NCI-H2107 treated with DMSO at 0.1 percent for 48 hours (cell line): ENCODE data around the gene BACE2.
"Not testable (repeated sequence)": the region's sequence is repeated elsewhere in the genome, so short reads cannot be mapped to it uniquely, and the experiment has no call there.

Source experiments
- DNase-seq: peaks from one replicate; lab custom pipeline; 2025; ENCODE audit not compliant: unreplicated experiment; lab: John Stamatoyannopoulos, UW

The BACE2 gene

DNA sequence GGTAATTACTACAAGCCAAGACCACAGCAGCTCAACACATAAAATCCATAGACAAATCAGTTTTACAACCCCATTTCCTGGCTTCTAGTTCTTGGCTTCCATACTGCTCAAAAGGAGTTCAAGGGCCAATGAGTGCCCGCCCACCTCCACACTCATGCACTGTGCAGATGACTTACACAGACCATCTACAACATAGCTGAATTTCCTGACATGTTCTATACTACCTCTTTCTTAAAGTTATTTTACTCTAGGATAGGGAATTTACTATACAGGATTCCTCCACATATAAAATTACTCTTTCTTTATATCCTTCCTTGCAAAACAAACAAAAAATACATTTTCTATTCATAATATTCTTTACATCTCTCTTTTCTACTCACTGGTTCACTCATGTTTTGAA is 14.6 kb downstream of the BACE2 start:
- no peak for DNase-seq

DNA sequence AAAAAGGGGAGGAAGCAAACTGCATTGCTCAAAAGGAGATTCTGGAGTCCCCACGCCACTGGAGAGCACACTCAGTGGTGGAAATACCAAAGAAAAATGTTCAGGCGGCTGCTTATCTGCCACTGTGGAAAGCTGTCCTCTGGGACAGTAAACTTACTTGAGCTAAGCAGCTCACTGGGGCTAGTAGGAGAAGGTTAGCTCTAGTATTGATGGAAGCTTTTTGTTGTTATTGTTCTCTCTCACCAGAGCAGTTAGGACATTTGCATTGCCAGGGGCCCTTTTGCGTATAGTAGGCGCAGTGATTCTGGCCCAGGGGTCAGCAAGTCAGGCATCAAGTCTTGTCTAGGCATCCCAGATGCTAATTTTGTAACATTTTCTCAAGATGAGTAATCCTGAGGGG is 15.6 kb downstream of the BACE2 start:
- DNase-seq, result no peak

DNA sequence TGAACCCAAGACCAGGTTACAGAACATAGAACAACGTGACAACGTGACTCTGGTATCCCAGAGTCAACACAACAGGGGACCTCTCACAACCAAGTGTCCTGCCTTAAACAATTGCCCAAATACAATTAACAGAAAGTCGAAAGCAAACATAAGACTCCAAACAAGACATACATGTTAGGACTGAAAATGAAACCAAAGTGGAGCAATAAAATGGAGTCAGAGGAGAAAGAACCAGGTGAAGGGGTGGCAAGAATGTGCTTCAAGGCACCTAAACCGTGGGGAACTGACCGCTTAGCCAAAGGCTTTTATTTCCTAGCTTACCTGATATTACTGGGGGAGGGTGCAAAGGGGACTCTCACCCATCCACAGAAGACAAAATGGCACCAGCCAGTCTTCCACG is 17.8 kb downstream of the BACE2 start:
- DNase-seq, result no peak

DNA sequence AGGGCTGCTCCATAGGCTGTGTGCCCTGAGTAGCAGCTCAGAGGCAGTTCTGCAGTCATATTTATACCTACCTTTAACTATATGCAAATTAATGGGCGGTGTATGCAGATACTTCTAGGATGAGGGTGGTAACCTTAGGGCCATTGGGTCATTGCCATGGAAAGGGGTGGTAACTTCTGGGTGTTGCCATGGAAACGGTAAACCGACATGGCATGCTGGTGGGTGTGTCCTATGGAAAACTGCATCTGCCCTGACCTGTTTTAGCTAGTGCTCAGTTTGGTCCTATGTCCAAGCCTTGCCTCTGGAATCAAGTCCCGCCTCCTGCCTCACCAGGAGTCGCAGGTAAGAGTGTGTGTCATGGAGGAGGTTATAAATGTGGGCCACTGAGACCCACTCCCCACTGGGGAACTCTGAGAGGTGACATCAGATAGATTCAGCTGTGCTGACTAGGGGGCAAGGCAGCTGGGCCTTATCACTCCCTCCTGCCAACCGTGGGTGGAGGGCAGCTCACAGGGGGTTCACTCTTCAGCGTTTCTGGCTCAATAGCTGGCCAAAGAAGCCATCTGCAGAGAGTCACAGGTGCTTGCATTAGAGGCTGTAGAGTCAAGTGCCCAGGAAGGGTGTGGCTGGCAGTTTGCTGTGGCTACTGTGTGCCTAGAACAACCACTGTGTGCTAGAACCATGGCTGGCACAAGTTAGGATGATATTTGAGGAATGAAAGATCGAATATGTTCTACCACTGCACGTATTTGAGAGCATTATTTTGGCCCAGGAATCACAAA is 19.0 kb downstream of the BACE2 start:
- DNase-seq, result no peak

DNA sequence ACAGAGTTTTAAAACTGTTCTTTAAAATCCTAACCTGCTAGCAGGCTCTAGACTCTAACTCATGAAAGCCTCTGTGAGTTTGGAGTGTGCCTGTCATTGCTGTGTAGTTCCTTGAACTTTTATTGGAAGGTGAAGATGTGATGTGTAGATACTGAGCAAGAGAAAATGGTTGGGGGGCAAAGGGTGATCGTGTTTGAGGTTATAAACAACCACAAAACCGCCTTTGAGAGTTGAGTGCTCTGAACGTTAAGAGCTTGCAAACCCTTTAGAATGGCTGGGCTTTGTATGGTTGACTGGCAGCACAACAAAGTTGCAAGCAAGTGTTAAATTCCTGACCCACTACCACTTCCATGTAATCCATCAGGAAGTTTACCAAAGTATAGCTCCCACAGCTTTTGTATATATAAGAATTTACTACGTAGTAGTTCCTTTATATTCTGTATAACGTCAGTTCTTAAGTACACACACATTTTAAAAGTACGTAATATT is 19.6 kb downstream of the BACE2 start:
- DNase-seq, result peak; percentile 68

DNA sequence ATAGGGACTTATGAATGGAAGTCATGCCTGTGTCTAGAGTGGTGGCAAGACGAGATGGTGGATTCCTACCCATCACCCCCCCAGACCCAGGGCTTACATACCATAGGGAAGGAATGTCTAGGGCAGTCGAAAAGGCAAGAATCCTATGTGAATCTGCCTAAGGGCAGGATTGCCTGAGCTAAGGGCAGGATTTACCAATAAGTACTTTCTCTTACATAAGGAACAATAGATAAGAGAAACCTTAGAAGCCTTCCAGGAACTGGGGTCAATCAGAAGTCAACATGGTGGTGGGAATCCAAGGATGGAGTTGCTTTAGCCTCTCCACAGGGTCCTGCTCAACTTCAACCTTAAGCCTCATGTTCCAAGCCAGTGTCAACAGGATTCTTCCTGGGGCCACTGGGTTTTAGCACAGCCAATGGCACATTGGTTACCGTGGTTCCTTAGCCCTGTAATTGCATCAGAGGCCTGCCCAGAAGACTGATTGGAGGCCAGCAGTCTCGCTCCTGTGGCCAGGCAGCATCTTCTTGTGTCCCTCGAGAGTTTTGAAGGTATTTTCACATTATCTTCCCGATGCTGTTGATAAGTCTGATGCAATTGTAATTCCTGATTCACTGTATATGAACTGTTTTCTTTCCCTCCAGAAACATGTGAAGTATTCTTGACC is 20.7 kb downstream of the BACE2 start:
- DNase-seq, result no peak

DNA sequence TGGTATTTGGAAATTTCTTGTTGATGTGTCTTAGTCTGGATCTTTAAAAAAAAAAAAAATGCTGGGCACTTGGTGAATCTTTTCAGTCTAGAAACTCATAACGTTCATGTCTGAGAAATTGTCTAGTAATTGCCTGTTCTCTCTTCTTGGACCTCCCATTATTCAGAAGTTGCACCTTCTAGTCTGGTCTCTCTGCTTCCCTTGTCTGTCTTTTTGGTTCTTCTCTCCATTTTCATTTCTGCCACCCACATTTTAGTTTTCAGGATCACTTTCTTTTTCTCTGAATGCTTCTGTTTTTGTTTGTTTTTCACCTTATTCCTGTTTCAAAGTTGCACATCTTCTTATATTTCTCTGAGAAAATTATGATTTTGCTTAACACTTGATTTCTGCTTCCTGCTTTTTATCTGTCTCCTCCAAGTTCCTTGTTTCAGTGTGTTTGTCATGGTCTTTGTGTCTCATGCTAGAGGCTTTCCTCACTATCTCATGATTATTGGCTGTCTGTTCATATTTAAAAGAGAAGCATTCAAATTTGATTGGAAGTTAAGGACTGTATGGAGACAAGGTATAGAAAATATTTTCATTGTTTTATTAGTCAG is 21.3 kb downstream of the BACE2 start:
- DNase-seq, result no peak

DNA sequence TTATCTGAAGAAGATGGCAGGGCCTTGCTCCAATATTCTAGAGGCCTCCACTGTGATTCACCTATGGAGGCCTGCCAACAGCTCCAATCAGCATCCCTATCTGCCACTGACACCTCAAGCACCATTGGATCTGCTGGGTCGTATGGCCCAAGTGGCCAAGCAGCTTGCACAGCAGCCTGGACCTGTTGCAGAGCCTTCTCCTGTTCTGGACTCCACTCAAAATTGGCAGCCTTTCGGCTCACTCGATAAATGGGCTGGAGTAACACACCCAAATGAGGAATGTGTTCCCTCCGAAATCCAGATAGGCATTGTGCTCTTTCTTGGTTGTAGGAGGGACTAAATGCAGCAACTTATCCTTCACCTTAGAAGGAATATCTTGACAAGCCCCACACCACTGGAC is 24.6 kb downstream of the BACE2 start:
- not testable (repeated sequence) for DNase-seq

DNA sequence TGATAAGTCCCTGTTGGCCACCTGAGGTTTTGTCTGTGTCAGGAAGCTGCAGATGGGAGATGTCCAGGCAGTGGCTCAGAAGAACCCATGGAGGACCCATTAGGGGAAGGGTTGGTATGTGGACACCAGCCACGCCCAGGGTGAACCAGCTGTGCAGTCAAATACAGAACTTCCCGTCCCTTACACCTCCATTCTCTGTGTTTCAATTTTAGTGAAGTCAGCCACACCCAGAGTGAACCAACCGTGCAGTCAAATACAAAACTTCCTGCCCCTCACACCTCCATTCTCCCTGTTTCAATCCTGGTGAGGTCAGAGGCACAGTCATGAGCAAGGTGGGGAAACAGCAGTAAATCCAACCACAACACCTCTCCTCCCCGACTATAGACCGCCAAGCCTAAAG is 27.4 kb downstream of the BACE2 start:
- no peak for DNase-seq

DNA sequence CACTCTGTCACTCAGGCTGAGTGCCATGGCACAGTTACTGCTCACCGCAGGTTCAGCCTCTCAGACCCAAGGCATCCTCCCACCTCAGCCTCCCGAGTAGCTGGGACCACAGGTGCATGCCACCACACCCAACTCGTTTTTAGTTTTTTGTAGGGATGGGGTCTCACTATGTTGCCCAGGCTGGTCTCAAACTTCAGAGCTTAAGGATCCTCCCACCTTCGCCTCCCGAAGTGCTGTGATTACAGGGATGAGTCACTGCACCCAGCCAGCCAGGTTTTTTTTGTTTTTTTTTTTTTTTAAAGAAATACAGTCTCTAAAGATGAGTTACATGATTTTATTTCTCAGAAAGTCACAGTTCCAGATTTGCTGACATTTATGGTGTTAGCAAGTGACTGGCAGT is 29.0 kb downstream of the BACE2 start:
- DNase-seq, result no peak

DNA sequence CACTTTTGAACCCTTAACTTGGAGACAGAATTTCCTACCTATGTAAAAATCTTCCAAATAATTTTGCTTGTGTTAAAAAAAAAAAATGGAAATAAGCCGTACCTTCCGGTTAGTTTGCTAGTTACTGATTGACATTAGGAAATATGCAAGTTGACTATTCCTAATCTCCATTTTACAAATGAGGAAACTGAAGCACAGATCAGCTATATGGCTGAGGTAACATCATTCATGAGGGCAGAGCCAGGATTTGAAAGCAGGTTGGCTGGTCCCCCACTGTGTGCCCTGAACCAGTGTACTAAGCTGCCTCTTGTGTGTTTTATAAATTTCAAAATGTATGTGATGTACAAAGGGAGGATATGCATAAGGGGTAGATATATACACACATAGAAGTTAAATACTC is 29.6 kb downstream of the BACE2 start:
- DNase-seq, result no peak

DNA sequence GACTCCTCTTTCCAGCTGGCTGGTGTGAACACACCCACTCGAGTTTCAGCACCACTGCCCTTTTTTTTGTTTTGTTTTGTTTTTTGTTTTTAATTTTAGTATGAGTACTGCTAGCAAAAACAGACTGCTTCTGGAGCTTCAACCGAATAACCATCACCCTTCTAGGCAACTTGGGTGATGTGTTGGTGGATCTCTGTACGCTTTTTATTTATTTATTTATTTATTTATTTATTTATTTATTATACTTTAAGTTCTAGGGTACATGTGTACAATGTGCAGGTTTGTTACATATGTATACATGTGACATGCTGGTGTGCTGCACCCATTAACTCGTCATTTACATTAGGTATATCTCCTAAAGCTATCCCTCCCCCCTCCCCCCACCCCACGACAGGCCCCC is 30.7 kb downstream of the BACE2 start:
- DNase-seq, result not testable (repeated sequence)

DNA sequence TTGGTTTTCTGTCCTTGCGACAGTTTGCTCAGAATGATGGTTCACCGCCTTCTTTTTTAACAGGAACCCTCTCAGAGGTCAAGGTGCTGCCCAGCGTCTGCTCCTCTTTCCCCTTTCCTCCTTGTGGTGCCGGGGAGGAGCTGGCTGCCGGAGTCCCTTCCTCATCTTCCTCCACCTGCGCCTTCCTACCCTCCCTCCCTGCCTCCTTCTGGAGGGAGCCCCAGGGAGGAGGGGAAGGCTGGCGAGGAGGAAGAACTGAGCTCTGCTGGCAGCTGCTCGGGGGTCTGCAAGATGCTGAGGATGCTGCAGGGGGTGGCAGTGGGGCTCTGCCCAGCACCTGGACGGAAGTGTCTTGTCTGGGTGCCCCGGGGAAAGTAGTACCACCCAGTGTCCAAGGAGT is 31.2 kb downstream of the BACE2 start:
- no peak for DNase-seq

DNA sequence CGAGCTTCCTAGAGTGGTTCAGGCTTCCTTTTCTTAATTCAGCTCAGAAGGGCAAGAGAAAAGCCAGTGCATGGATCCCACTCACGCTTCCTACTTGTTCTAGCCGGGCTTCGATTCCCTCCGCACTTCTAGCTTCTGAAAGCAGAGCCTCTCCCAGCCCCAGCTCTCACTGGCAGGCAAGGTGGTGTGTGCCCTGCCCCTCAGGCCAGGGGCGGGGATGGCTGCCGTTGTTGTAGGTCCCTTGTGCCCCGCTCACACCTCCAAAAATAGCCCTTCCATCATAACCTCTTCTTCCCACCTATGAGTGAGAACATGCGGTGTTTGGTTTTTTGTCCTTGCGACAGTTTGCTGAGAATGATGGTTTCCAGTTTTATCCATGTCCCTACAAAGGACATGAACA is 31.6 kb downstream of the BACE2 start:
- DNase-seq, result no peak

DNA sequence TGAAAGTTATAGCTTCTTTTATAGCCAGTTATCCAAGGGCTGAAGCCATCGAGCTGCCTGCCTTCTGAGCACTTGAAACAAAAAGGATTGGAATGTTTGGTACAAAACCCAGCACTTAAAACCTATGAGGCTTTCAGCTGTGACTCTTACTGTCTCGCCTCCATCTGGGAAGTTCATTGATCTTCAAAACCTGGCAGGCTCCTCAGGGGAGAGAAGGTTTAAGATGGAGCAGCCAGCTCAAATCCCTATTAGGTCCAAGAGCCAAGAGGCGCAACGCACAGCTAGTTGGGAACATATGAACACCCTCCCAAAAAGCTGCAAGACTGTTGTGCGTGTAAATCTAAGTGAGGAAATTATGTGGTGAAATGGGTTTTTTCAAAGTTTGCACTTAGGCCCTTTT is 33.4 kb downstream of the BACE2 start:
- no peak for DNase-seq

DNA sequence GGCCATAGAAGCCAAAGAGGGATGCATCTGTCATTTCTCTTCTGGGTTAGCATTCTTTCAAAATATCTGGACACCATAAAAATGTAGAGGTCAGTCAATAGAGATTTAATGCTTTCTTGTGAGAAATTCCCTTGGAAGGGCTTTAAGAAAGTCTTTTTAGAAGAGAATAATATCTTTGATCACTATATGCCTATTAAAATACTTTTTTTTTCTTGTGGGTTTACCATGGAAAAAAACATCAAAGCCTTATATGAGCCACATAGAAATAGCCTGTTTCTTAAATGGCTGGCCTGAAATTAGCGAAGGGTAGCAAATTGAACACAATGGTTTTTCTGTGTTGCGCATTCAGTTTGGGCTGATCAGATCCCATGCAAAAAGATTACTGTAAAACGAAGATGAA is 36.8 kb downstream of the BACE2 start:
- no peak for DNase-seq

DNA sequence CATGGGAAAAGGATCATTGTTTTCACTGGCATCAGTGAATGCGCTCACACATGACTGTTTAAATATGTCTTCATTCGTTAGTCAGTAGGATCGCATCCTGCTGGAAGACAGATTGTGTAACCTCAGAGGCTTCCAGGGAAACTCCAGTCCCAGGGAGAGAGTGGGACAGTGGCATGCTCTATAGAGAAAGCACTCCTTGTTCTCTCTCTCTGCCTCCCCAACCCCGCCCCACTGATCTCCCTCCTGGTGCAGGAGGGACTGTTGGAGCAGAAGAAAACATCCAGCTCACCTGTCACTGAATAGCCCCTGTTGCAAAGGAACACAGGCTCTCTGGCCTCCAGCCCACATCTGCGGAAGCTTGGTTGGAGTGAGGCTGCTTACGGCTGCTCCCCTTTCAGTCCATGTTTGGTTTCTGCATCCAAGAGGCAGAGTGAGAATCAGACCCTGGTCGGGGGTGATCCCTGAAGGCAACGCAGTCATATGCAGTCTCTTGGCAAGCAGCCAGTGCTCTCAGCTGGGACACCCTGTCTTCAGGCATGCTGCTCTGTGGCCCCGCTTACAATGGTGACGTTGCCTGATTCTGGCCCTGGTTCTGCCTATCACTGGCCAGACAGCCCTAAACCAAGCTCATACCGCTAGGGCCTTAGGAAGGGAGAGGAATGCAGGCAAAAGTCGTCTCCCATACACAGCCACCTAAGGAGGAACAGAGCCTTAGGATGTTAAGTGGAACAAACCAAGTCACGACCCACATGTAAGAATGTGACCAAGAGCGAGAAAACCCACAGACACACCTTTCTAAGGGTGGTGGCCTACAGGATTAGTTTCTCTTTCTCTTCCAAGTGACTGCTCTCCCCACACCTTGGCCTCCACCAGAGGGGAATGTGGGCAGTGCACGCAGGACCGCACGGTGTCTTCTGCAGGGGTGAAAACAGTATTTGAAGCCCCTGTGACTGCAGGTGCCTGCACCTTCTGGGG is 39.7 kb downstream of the BACE2 start:
- no peak for DNase-seq

DNA sequence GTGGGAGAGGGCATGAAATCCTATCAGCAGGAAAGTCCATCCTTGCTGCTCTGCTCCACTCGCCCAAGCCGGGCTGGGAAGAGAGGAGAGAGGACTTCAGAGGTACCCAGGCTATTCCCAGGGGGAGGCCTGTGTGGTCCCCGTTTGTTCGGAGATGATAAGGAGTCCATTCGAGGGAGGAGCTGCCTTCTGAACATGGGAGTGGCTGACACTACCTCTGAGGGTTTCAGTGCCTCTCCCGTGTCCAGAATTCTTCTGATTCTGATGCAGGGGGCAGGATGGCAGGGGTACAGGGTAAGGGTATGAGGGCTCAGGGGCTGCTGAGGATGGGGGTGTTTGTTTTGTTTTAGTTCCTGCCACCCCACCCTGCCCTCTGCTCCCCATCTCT is 40.4 kb downstream of the BACE2 start:
- no peak for DNase-seq

DNA sequence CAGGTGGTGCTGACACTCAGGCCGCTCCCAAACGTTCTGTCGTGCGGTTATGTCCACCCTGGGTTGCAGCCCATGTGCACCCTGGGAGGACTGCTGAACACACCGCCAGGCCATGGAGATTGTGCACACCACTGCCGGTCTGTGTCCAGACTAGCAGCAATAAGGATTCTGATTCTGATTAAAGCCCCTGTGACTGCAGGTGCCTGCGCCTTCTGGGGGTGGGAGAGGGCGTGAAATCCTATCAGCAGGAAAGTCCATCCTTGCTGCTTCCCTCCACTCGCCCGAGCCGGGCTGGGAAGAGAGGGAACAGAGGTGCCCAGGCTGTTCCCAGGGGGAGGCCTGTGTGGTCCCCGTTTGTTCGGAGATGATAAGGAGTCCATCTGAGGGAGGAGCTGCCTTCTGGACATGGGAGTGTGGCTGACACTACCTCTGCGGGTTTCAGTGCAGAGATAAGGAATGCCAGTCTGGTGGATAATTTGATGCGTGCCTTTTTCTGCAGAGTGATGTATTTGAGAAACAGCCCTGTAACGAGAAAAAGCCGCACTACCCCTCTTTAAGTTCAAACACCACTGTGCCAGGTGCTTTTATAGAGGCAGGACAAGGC is 41.2 kb downstream of the BACE2 start:
- DNase-seq, result no peak

DNA sequence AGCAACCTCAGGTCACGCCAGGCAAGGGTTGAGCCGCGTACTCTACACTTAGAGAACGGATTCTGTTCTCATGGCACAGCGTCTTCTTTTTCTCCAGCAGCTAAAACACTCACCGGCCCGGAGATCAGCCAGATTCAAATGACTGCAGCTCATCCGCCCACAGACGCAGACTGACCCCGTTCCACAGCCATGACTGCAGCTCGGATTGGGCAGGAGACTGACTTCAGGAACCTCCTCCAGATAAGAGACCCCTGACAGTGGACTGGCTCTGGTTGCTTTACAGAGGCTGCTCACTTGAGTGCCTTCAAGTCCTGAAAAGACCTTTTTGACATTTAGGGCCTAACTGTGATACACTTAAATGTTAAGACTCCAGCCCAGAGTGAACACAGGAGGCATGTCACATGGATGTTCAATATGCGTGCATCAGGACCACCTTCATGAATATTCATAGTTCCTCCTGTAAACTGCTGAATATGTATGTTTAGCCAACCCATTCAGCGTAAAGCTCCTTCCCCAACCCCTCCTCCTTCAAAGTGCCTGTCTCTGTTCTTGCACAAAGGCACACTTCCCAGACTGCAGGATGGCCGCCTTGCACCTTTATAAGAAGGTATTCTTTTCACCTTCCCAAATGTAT is 42.6 kb downstream of the BACE2 start:
- no peak for DNase-seq
